ENCODE measurements around the gene PXMP2. TPM values are rescaled to one million over a fixed set of nuclear protein-coding genes. Genes with fewer than 3 reads are reported as not detected.

Gene PXMP2
- total RNA-seq, 1 donor from 2014 or later = 38.5 TPM

DNA sequence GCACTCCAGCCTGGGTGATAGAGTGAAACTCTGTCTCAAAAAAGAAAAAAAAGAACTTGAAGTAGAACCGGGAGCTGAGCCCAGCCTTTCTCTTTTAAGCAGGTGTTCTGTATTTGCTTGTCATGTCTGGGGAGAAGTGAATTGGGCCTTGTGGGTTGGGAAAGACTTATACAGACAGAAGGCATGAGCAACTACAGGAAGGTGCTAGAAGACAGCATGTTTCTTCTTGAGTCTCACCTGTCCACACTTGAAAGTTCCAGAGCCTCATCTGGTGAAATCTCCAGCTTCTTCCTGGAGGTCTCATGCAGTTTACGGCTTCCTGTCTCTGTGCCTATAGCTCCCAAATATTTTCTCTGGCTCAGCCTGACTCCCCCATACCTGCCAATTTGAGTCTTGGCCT lies 25.7 kb downstream of the PXMP2 start:
- Mint-ChIP-seq H3K4me1 (ENCODE audit: unreplicated experiment) (peaks cover 5% of the 10 kb centered on the region), H3K27ac (no peak overlapping the region), H3K27me3 (no peaks in the 10 kb centered on the region), H3K36me3 (peaks cover 7% of the 10 kb centered on the region), H3K4me3 (peak overlapping the region; percentile 61), H3K9me3 (no peaks in the 10 kb centered on the region)
- no peak for DNase-seq (ENCODE audit: extremely low spot score, unreplicated experiment)
- TF ChIP-seq CTCF (conservative IDR thresholded peaks at IDR 0.05) = no peak

DNA sequence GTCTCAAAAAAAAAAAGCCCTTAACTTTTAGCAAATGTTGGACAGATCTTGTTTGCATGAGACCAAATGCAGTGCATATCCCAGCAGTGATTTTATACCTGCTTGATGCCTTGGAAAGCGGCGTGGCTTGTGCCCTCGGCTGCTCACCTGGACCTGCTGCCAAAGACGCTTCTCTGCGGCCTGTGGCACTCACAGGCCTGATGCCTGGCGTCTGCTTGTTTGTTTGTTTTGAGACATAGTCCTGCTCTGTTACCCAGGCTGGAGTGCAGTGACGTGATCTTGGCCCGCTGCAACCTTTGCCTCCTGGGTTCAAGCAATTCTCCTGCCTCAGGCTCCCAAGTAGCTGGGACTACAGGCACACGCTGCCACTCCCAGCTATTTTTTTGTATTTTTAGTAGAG lies 28.5 kb downstream of the PXMP2 start:
- Mint-ChIP-seq H3K4me3 (no peak overlapping the region), H3K9me3 (no peaks in the 10 kb centered on the region), H3K27ac (no peak overlapping the region), H3K36me3 (peaks cover 3% of the 10 kb centered on the region), H3K4me1 (ENCODE audit: unreplicated experiment) (no peaks in the 10 kb centered on the region), H3K27me3 (no peaks in the 10 kb centered on the region)
- TF ChIP-seq CTCF (conservative IDR thresholded peaks at IDR 0.05) = no peak
- no peak for DNase-seq (ENCODE audit: extremely low spot score, unreplicated experiment)

DNA sequence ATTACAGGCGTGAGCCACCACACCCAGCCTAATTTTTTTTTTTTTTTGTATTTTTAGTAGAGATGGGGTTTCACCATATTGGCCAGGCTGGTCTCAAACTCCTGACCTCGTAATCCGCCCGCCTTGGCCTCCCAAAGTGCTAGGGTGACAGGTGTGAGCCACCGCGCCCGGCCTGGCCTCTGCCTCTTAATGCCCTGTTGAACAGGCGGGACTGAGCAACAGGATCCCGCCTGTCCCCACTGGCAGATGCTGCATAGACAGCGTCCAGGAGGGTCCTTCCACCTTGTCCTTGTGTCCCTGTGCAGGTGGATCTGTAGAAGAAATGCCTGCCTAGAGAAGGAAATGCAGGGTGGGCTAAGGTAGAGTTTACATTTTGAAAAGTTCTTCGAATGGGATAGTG lies 29.0 kb downstream of the PXMP2 start:
- H3K27ac Mint-ChIP-seq = no peak overlapping the region
- H3K36me3 Mint-ChIP-seq = peaks cover 3% of the 10 kb centered on the region
- H3K4me3 Mint-ChIP-seq = no peak overlapping the region
- no peaks in the 10 kb centered on the region for H3K27me3 Mint-ChIP-seq
- no peak for DNase-seq (ENCODE audit: extremely low spot score, unreplicated experiment)
- no peaks in the 10 kb centered on the region for H3K9me3 Mint-ChIP-seq
- no peaks in the 10 kb centered on the region for H3K4me1 Mint-ChIP-seq (ENCODE audit: unreplicated experiment)
- TF ChIP-seq CTCF (conservative IDR thresholded peaks at IDR 0.05) = no peak

DNA sequence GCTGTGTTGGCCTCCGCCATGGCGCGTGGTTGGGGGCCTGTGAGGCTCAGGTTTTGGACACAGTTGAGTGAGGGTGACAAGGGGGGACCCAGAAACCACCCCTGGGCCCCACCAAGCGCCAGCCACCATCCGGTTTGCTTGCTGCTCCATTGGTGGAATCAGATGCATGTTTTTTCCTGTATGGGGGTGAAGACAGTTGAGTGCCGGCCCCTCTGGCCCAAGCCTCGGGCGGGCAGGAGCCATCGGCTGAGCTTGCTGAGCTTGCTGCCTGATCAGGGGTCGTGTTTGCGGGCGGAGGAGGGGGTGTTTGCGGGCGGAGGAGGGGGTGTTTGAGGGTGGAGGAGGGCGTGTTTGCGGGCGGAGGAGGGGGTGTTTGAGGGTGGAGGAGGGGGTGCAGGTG lies 29.6 kb downstream of the PXMP2 start:
- DNase-seq (ENCODE audit: extremely low spot score, unreplicated experiment) = no peak
- no peak for TF ChIP-seq CTCF (conservative IDR thresholded peaks at IDR 0.05)
- Mint-ChIP-seq H3K4me3 (no peak overlapping the region), H3K9me3 (no peaks in the 10 kb centered on the region), H3K36me3 (peaks cover 3% of the 10 kb centered on the region), H3K27ac (no peak overlapping the region), H3K27me3 (no peaks in the 10 kb centered on the region), H3K4me1 (ENCODE audit: unreplicated experiment) (no peaks in the 10 kb centered on the region)

DNA sequence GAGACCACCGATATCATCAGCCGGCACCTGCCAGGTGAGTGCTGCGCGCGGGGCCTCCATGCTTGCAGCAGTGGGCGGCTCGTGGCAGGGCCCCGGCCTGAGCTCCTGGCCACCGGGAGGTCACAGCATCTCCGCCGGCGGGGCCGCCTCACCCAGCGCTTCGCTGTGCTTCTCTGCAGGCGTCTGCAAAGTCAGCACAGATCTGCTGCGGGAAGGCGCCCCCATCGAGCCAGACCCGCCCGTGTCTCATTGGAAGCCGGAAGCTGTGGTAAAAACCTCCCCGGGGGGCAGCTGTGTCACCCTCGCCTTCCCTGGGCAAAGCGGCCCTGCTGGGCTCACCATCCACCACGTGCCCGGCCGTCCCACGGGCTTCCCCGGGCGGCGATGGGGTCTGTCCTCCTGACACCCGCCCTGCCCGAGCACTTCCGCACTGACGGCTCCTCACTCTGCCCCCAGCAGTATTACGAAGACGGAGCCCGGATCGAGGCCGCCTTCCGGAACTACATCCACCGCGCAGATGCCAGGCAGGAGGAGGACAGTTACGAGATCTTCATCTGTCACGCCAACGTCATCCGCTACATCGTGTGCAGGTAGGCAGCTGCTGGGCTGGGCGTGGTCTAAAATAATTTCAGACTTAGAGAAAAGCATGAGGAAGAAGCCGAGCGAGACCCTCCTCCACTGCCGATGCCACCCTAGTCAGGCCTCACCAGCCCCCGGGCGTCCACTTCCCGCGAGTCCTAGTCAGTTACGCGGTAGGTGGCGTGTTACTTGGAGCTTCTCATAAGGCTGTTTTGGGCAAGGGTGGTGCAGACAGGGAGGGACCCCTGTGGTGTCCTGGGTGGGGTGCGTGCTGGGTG lies 30.4 kb downstream of the PXMP2 start:
- no peaks in the 10 kb centered on the region for H3K9me3 Mint-ChIP-seq
- no peaks in the 10 kb centered on the region for H3K27me3 Mint-ChIP-seq
- H3K27ac Mint-ChIP-seq = no peak overlapping the region
- no peak overlapping the region for H3K4me3 Mint-ChIP-seq
- H3K4me1 Mint-ChIP-seq (ENCODE audit: unreplicated experiment) = no peaks in the 10 kb centered on the region
- DNase-seq (ENCODE audit: extremely low spot score, unreplicated experiment) = no peak
- TF ChIP-seq CTCF (conservative IDR thresholded peaks at IDR 0.05) = no peak
- peaks cover 3% of the 10 kb centered on the region for H3K36me3 Mint-ChIP-seq
